Vagina (tissue), 2 donors: ENCODE measurements around the gene KLK2.

Experiments
- CTCF ChIP-seq, 3 experiments: fragments of 450-650 bp in 2 of 3; fragments of 200-600 bp in 1 of 3; sonication (generic) in 1 of 3; IDR thresholded peaks; one replicate each; pipeline ENCODE4 v1.5.1; 2017 to 2019; ENCODE audit warnings: antibody characterized with exemption in 3 of 3, mild to moderate bottlenecking in 2 of 3, moderate library complexity in 2 of 3
- POLR2AphosphoS5 ChIP-seq, 2 donors: sonication (generic); formaldehyde crosslinking; IDR thresholded peaks; one replicate each; pipeline ENCODE4 v1.9.0; 2017; ENCODE audit warnings: antibody characterized with exemption in 2 of 2, mild to moderate bottlenecking in 2 of 2, low read depth in 1 of 2; ENCODE audit not compliant: insufficient read depth in 1 of 2

GRCh38 chr19:50897191-50897607, 24.0 kb downstream of the KLK2 start:
- TF ChIP-seq POLR2AphosphoS5 (IDR thresholded peaks at IDR 0.05; ENCODE audit: insufficient read depth in 1 of 2, low read depth in 1 of 2): no peak
- no peak for TF ChIP-seq CTCF (IDR thresholded peaks at IDR 0.05)
